Measurements from ENCODE around the gene COPZ1.
"Not testable (repeated sequence)": the region's sequence is repeated elsewhere in the genome, so short reads cannot be mapped to it uniquely, and the experiment has no call there.

Gene COPZ1

GRCh38 chr12:54337280-54337842 is 12.4 kb downstream of the COPZ1 start:
- DNase-seq = no peak

- DNase-seq = no peak
Observed at GRCh38 chr12:54337854-54338650, 13.1 kb downstream of the COPZ1 start.

- DNase-seq = no peak
Observed at GRCh38 chr12:54338698-54339296, 13.9 kb downstream of the COPZ1 start.

GRCh38 chr12:54340846-54341245 is 15.9 kb downstream of the COPZ1 start:
- no peak for DNase-seq

- no peak for DNase-seq
Observed at GRCh38 chr12:54341378-54342300, 16.7 kb downstream of the COPZ1 start.

- DNase-seq = no peak
Observed at GRCh38 chr12:54349036-54349435, 24.1 kb downstream of the COPZ1 start.

GRCh38 chr12:54349679-54350078 is 24.7 kb downstream of the COPZ1 start:
- DNase-seq = no peak

GRCh38 chr12:54350743-54351142 is 25.8 kb downstream of the COPZ1 start:
- no peak for DNase-seq

- DNase-seq = no peak
Observed at GRCh38 chr12:54351341-54351740, 26.4 kb downstream of the COPZ1 start.

- no peak for DNase-seq
Observed at GRCh38 chr12:54352022-54352531, 27.1 kb downstream of the COPZ1 start.

- no peak for DNase-seq
Observed at GRCh38 chr12:54352891-54353874, 28.3 kb downstream of the COPZ1 start.

GRCh38 chr12:54354271-54354670 is 29.3 kb downstream of the COPZ1 start:
- DNase-seq = not testable (repeated sequence)

- DNase-seq = no peak
Observed at GRCh38 chr12:54355104-54355815, 30.3 kb downstream of the COPZ1 start.

- no peak for DNase-seq
Observed at GRCh38 chr12:54356228-54356627, 31.3 kb downstream of the COPZ1 start.

- DNase-seq = no peak
Observed at GRCh38 chr12:54356951-54357356, 32.0 kb downstream of the COPZ1 start.

GRCh38 chr12:54357506-54358190 is 32.7 kb downstream of the COPZ1 start:
- no peak for DNase-seq

GRCh38 chr12:54358191-54358944 is 33.4 kb downstream of the COPZ1 start:
- DNase-seq = no peak

GRCh38 chr12:54358945-54359761 is 34.2 kb downstream of the COPZ1 start:
- DNase-seq = peak; percentile 97

All from suppressor macrophage treated with lipopolysaccharide for 4 hours (primary cell).